COLO668 (cell line): ENCODE results near the gene YARS1.

ENCODE experiments used
- DNase-seq: peaks from one replicate; lab custom pipeline; 2025; ENCODE audit not compliant: unreplicated experiment; lab: John Stamatoyannopoulos, UW

The YARS1 gene

DNA sequence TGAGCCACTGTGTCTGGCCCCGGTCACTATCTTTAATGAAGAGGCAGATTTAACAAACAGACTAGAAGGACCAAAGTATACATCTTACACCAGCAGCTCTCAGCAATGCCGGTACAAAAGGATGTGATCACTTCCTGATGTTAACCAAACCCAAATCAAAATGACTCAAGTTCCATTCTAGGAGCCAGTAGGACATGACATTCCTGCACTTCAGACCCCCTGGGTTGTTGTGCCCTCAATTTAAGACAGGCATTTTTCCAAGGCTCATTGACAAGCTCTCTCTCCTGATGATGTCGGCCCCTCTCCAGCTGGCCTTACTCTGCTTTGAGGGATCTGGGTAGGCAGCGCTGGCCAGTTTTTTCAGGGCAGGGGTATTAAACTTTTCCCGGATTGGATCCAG, 35.1 kb downstream of the YARS1 start:
- no peak for DNase-seq

DNA sequence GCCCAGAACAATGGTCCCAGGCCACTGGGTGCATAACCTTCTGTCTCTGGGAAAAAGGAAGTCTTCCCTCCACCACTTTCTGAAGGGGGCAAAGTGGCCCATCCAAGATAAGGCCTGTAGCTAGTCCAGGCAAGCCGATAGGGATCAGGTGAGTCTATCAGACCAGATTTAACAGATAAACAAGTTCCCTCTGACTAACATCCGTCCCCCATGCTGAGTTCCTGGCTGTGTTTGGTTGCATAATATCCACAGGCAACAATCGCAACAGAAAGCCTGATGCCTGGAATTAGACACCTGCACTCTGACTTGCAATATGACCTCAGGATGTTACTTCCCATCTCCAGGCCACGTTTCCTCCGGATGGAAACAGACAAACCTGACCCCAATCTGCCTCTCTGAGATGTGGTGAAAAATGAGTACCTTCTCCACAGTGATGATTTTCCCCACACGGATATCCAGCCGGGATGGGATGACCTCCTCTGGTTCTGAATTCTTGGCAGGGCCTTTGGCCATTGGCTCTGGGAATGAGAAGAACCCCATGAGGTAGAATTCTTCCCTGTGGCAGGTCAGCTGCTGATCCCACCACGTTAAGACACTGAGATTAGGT, 36.4 kb downstream of the YARS1 start:
- no peak for DNase-seq

DNA sequence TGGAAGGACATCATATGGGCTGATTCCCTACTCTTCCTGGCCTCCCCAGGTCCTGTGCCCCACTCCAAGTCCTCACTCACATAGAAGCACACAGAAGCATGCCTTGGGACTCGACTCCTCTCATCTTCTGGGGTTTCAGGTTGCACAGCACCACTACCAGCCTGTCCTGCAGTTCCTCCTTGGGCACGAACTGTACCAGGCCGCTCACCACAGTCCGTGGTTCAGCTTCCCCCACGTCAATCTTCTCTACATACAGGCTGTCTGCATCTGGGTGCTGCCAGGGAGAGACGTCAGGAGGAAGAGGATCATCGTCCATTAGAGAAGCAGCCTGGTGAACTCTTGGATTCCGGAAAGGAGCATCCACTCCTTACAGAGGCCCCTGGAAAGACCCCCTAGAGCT, 37.2 kb downstream of the YARS1 start:
- DNase-seq, result no peak

DNA sequence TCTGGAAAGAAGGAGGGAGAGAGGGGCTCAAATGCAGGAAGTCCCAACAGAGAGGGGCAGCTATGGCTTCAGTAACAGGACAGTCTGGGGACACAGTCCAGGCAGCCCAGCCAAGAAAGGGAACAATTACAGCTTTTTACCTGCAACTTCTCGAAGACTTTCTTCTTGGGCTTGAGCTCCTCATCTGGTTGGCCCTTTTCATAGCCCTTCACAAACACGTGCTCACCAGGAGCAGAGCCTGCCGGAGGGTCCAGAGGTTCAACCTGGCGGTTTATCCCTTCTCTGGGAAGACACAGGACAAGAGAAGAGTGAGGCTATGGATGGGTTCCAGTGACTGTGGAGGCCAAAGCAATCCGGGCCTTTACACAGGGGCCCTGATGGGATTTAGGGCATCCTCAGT, 37.9 kb downstream of the YARS1 start:
- DNase-seq, result no peak

DNA sequence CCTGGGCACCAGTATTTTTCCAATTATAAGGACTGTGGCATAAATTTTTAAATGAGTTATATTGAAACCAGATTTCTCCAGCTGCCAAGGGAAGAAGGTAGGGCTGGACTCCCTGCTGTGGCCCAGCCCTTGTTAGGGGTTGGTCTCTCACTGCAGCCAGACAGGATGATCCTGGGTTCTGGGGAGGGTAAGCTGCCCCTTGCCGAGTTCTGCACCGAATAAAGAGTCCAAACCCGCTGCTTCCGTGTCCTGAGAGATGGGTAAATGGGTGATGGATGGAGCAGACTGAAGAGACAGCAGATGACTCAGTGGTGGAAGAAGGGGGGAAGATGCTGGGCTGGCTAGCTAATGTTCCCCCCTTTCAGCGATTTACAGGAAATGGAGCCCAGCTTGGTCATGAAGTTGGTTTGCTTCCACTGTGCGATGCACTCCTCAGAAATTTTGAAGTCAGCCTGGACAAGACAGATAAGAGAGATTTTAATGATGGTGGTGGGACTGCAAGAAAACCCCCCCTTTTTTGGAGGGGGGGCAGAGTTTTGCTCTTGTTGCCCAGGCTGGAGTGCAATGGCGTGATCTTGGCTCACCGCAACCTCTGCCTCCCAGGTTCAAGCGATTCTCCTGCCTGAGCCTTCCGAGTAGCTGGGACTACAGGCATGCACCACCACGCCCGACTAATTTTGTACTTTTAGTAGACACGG, 41.4 kb downstream of the YARS1 start:
- DNase-seq, result no peak

DNA sequence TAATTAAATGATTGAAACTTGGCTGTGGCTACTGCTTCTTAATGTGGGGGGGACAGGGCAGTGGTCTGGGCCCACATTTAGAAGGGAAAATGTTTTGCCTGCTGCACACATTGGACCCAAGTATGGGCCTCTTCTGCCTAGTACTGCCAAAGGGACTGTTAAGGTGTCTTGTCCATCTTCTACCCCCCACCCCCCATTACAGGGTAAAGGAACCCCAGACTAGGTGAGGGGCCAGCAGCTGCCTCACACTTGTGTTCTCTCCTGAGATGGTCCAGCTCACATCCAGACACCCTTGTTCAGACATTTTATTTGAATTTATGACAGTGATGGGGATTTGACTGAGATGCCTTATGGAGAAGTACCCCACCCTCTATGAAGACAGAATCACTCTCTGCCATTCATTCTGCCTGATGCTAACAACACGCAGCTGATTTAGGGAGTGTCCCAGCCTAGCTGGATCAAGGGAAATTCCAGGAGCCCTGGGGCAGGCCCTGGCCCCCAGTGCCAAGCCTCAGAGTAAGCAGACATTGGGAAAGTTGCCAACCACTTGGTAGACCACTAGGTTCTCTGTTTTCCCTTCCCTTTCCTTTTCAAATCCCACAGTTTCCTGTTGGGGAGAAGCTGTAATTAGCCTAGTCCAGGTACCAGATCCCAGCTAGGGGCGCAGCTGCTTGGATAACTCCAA, 42.1 kb downstream of the YARS1 start:
- no peak for DNase-seq

DNA sequence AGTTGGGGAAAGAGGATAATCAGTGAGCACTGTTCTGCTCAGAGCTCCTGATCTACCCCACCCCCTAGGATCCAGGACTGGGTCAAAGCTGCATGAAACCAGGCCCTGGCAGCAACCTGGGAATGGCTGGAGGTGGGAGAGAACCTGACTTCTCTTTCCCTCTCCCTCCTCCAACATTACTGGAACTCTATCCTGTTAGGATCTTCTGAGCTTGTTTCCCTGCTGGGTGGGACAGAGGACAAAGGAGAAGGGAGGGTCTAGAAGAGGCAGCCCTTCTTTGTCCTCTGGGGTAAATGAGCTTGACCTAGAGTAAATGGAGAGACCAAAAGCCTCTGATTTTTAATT, 42.7 kb downstream of the YARS1 start:
- DNase-seq, result no peak

DNA sequence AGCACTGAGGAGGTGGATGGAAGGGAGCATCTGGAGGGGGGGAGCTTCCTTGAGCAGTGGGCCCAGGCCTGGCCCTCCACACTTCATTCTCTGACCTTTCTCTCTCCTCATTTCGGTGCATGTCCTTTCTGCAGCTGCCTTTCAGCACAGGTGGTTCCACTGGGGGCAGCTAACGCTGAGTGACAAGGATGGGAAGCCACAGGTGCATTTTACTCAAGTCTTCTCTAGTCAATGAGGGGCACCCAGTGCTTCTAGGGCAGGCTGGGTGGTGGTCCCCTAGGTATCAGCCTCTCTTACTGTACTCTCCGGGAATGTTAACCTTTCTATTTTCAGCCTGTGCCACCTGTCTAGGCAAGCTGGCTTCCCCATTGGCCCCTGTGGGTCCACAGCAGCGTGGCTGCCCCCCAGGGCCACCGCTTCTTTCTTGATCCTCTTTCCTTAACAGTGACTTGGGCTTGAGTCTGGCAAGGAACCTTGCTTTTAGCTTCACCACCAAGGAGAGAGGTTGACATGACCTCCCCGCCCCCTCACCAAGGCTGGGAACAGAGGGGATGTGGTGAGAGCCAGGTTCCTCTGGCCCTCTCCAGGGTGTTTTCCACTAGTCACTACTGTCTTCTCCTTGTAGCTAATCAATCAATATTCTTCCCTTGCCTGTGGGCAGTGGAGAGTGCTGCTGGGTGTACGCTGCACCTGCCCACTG, 43.2 kb downstream of the YARS1 start:
- no peak for DNase-seq

DNA sequence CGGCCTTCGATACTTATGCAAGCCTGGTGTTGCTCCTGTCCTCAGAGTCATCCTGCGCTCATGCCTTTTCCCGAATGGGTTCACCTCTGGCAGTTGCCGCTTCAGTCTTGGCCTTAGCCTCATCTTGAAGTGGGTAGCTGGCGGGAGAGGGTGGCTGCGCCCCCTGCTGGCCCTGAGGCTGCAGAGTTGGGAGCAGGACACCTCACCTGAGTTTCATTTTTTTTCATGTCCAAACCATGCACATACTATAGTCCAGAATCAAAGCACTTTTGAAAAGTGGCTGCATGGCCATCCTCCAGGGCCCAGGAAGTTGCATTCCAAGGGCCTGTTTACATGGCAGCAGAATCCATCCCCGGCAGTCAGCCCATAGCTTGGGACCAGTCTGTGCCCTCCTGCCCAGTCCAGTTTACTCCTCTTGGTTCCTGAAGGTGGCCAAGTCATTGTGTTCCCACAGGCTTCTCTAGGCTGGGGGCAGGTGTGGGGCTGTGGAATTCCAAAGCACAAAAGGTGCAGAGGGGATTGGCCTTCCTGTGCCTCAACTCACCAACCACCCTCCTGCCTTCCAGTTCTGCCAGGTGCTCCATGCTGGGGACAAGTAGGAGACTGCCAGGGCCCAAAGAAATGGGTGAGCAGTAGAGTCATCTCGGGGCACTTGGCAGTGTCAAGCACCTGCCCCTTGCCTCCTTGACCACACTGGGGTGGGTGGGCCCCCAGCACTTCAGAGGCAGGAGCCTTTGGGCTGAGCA, 44.0 kb downstream of the YARS1 start:
- DNase-seq, result peak; percentile 89

DNA sequence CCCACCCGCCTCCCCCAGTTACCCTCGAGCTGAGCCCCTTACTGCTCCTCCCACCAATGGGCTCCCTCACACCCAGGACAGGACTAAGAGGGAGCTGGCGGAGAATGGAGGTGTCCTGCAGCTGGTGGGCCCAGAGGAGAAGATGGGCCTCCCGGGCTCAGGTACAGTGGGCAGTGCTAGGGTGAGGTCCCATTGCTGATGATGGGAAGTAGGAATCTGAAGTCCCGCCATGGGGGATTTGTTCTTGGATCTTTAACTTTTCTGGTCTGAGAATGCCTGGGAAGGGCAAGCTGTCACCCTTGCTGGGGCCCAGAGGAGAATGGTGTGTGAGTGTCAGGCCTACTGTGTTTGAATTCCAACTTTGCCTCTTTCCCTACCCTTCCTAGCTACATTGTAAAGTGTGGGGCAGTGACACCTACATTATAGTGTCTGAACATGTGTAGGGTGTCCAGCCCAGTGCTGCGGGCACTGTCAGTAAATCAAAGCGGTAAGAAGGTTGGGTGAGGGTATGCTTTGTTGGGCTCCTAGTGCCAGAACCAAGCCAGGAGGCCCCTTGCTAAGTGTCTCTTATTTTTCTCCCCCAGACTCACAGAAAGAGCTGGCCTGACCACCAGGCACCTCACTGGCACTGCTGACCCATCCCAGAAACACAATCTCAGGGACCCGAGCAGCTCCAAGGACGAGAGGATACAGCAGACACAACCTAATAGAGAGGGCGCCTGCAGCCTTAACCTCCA, 44.7 kb downstream of the YARS1 start:
- DNase-seq, result no peak

DNA sequence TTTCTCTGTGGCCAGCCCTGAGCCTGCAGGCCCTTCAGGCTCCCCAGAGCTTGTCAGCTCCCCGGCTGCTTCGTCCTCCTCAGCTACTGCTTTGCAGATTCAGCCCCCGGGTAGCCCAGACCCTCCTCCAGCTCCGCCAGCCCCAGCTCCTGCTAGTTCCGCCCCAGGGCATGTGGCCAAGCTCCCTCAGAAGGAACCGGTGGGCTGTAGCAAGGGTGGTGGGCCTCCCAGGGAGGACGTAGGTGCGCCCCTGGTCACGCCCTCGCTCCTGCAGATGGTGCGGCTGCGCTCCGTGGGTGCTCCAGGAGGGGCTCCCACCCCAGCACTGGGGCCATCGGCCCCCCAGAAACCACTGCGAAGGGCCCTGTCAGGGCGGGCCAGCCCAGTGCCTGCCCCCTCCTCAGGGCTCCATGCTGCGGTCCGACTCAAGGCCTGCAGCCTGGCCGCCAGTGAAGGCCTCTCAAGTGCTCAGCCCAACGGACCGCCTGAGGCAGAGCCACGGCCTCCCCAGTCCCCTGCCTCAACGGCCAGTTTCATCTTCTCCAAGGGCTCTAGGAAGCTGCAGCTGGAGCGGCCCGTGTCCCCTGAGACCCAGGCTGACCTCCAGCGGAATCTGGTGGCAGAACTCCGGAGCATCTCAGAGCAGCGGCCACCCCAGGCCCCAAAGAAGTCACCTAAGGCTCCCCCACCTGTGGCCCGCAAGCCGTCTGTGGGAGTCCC, 45.4 kb downstream of the YARS1 start:
- no peak for DNase-seq

DNA sequence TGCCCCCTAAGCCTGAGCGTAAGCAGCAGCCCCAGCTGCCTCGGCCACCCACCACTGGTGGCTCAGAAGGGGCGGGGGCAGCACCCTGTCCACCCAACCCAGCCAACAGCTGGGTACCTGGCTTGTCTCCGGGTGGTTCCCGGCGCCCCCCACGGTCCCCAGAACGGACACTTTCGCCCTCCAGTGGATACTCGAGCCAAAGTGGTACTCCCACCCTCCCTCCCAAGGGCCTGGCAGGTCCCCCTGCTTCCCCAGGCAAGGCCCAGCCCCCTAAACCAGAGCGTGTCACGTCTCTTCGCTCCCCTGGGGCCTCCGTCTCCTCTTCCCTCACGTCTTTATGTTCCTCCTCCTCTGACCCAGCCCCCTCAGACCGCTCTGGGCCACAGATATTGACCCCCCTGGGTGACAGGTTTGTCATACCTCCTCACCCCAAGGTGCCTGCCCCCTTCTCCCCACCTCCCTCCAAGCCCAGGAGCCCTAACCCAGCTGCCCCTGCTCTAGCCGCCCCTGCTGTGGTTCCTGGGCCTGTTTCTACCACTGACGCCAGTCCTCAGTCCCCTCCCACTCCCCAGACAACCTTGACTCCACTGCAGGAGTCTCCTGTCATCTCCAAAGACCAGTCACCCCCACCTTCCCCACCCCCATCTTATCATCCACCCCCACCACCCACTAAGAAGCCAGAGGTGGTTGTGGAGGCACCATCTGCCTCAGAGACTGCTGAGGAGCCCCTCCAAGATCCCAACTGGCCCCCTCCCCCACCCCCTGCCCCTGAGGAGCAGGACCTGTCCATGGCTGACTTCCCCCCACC, 46.2 kb downstream of the YARS1 start:
- no peak for DNase-seq

DNA sequence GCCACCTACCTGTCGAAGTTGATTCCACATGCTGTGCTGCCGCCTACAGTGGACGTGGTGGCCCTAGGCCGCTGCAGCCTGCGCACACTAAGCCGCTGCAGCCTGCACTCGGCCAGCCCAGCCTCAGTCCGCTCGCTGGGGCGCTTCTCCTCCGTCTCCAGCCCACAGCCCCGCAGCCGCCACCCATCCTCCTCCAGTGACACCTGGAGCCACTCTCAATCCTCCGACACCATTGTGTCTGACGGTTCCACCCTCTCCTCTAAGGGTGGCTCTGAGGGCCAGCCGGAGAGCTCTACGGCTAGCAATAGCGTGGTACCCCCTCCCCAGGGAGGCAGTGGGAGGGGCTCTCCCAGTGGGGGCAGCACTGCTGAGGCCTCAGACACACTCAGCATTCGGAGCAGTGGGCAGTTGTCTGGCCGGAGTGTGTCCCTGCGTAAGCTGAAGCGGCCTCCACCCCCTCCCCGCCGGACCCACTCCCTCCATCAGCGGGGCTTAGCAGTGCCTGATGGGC, 46.9 kb downstream of the YARS1 start:
- DNase-seq, result no peak

DNA sequence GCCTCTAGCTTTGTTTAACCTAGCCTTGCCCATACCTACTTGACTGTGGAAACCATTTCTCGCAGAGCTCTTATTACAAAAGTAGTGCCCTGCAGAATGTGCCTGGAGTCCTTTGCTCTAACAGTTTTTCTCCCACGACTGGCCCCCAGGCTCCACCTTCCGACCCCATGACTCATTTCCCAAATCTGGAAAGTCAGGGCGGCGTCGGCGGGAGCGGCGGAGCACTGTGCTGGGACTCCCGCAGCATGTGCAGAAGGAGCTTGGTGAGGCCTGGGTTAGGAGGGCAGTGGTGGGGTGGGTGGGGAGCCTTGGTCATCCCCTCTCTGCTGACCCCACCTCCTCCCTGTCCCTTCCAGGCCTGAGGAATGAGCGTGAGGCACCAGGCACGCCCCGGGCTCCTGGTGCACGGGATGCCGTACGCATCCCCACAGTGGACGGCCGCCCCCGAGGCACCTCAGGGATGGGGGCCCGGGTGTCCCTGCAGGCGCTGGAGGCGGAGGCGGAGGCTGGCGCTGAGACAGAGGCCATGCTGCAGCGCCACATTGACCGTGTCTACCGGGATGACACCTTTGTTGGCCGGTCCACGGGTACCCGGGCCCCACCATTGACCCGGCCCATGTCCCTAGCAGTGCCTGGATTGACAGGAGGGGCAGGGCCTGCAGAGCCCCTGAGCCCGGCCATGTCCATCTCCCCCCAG, 47.5 kb downstream of the YARS1 start:
- DNase-seq, result no peak

DNA sequence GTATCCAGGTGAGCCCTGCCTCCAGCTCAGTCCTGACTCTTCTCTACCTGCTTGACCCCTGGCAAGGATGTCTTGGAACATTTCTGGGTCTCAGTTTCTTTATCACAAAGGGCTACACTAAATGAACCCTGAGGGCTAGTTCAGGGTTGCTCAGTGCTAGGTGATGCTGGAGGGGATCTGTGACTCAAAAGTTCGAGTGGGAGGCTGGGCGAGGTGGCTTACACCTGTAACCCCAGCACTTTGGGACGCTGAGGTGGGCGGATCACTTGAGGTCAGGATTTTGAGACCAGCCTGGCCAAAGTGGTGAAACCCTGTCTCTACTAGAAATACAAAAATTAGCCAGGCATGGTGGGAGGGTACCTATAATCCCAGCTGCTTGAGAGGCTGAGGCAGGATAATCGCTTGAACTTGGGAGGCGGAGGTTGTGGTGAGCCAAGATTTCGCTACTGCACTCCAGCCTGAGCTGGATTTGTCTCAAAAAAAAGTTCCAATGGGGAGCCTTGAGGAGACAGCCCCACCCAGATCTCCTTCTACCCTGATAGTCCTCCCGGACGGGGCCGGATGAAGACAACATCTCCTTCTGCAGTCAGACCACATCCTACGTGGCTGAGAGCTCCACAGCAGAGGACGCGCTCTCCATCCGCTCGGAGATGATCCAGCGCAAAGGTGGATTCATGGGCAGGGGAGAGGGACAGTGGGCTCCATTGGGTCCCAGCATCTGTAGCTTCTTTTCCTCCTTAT, 48.9 kb downstream of the YARS1 start:
- DNase-seq, result no peak

DNA sequence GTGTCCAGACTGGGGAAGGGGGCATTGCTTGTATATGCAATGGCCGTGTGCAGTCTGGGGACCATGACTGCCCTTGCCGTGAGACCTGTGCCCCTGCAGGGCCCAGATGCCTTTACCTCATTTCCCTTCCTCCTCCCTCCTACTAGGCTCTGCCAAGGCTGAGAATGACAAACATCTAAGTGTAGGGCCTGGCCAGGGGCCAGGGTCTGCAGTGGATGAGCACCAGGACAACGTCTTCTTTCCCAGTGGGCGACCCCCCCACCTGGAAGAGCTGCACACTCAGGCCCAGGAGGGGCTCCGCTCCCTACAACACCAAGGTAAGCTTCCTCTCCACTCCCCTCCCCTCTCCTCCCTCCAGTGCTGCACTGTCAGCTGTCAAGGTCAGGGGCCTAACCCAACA, 49.5 kb downstream of the YARS1 start:
- DNase-seq, result no peak

DNA sequence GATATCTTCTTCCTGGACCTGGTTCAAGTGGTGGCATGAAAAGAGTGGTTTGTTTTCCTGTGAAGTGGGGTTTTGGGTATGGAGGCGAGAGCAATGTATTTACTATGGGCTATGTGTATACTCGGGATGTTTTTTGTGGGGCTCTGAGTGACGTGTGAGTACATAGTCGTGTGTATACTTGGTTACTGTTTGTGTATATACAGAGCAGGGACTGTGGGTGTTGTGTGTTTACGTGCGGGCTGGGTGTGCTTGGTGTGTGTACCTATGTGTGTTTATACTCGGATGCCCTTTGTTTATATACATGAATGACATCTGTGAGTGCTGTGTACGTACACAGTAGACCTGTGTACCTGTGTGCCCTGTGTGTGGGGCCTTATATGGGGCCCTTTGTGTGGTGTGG, 50.0 kb downstream of the YARS1 start:
- DNase-seq, result no peak
